Measurements from ENCODE around the gene OR2A5. TPM values are rescaled to one million over a fixed set of nuclear protein-coding genes. Genes with fewer than 3 reads are reported as not detected.

The OR2A5 gene
- polyA plus RNA-seq, 2 of the 4 experiments (the other 2 are of a cell fraction) = not detected

- H3K27ac ChIP-seq = no peak overlapping the region
- 21% methylated on average over 5 of the region's 5 CpGs for WGBS (ENCODE audit: missing lambda C conversion rate)
- no peak overlapping the region for H3K4me2 ChIP-seq
- POLR2A ChIA-PET = no interaction called here
- FAIRE-seq (no peak), ATAC-seq (no peak), DNase-seq (ENCODE audit: low read depth in 1 of 2, low spot score in 1 of 2) (no peak)
- no peaks in the 10 kb centered on the region for H3K4me1 ChIP-seq
- TF ChIP-seq HOXB13 (CRISPR knock-in tag; IDR thresholded peaks at IDR 0.05; ENCODE audit: low read depth) = no peak
- no peak for TF ChIP-seq MAFK (IDR thresholded peaks at IDR 0.05; ENCODE audit: partially characterized antibody)
- no peak for TF ChIP-seq EHMT2 (IDR thresholded peaks at IDR 0.05; ENCODE audit: low read depth)
- no peak overlapping the region for H3K4me3 ChIP-seq
- H3K9me3 ChIP-seq = no peaks in the 10 kb centered on the region
- CTCF ChIA-PET = interaction anchor here (1.3 to 1.8 kb wide), 3 partner anchors 9 to 130 kb away, joined by 3 to 4 read pairs (median 4); partner anchors contain the start of gene TCAF1
Observed at GRCh38 chr7:144032516-144032915, 16.2 kb upstream of the OR2A5 start.

DNA sequence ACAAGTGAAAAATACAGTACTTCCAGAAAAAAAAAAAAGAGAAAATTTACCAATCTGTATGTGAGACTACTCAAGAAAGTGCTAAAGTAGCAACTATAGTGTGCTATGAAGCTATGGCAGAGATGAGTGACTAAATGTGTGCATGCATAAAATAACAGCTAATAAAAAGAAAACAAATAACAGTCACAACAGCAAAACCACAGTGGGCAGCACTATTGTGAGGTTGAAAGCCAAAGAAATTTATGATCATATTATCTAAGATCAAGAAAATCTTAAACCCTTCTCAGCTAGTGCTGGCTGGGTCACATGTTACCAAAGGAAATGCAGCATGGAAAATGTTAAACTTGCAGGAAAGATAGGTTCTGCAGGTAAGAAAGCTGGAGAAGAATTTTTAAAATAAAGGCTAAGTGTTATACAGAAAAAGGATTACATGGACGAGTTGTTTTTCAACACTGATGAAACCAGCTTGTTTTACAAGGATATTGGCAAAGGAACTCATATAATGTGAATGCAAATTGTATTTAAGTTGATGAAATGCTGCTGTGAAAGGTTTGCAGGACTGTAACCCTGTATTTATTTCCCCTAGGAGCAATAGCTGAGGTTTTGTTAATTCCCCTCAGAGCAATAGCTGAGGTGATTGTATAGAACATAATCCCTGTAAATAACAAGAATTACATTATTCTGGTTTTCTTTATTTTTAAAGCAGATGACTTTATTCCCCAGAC, 15.6 kb upstream of the OR2A5 start:
- ATAC-seq (no peak), FAIRE-seq (no peak), DNase-seq (ENCODE audit: low read depth in 1 of 2, low spot score in 1 of 2) (no peak)
- Histone ChIP-seq H3K9me3 (no peaks in the 10 kb centered on the region), H3K4me2 (no peak overlapping the region), H3K4me3 (no peak overlapping the region), H3K4me1 (no peaks in the 10 kb centered on the region), H3K27ac (no peak overlapping the region)
- ChIA-PET CTCF (interaction anchor here (1.3 to 1.8 kb wide), 3 partner anchors 8 to 131 kb away, joined by 3 to 4 read pairs (median 4); partner anchors contain the start of gene TCAF1), POLR2A (no interaction called here)
- 2% methylated on average over 1 of the region's 1 CpG for WGBS (ENCODE audit: missing lambda C conversion rate)
- TF ChIP-seq PHF8 (IDR thresholded peaks at IDR 0.05; ENCODE audit: borderline replicate concordance, low read depth) (no peak), BHLHE40 (IDR thresholded peaks at IDR 0.05; ENCODE audit: low read depth, low read length) (no peak), HOXB13 (CRISPR knock-in tag; IDR thresholded peaks at IDR 0.05; ENCODE audit: low read depth) (no peak), NFE2L2 (conservative IDR thresholded peaks at IDR 0.05; ENCODE audit: low read length) (no peak), ELK1 (IDR thresholded peaks at IDR 0.05; ENCODE audit: low read depth, low read length) (no peak), JUNB (IDR thresholded peaks at IDR 0.05) (no peak), RNF2 (IDR thresholded peaks at IDR 0.05; ENCODE audit: borderline replicate concordance, low read depth) (no peak), KDM1A (IDR thresholded peaks at IDR 0.05; ENCODE audit: low read depth) (no peak), HEYL (CRISPR knock-in tag; IDR thresholded peaks at IDR 0.05) (no peak), CEBPB (IDR thresholded peaks at IDR 0.05) (no peak)
- TF ChIP-seq, protein P1, sequence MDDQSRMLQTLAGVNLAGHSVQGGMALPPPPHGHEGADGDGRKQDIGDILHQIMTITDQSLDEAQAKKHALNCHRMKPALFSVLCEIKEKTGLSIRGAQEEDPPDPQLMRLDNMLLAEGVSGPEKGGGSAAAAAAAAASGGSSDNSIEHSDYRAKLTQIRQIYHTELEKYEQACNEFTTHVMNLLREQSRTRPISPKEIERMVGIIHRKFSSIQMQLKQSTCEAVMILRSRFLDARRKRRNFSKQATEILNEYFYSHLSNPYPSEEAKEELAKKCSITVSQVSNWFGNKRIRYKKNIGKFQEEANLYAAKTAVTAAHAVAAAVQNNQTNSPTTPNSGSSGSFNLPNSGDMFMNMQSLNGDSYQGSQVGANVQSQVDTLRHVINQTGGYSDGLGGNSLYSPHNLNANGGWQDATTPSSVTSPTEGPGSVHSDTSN (IDR thresholded peaks at IDR 0.05) = no peak
- TF ChIP-seq, protein P2, sequence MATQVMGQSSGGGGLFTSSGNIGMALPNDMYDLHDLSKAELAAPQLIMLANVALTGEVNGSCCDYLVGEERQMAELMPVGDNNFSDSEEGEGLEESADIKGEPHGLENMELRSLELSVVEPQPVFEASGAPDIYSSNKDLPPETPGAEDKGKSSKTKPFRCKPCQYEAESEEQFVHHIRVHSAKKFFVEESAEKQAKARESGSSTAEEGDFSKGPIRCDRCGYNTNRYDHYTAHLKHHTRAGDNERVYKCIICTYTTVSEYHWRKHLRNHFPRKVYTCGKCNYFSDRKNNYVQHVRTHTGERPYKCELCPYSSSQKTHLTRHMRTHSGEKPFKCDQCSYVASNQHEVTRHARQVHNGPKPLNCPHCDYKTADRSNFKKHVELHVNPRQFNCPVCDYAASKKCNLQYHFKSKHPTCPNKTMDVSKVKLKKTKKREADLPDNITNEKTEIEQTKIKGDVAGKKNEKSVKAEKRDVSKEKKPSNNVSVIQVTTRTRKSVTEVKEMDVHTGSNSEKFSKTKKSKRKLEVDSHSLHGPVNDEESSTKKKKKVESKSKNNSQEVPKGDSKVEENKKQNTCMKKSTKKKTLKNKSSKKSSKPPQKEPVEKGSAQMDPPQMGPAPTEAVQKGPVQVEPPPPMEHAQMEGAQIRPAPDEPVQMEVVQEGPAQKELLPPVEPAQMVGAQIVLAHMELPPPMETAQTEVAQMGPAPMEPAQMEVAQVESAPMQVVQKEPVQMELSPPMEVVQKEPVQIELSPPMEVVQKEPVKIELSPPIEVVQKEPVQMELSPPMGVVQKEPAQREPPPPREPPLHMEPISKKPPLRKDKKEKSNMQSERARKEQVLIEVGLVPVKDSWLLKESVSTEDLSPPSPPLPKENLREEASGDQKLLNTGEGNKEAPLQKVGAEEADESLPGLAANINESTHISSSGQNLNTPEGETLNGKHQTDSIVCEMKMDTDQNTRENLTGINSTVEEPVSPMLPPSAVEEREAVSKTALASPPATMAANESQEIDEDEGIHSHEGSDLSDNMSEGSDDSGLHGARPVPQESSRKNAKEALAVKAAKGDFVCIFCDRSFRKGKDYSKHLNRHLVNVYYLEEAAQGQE (IDR thresholded peaks at IDR 0.05) = no peak

DNA sequence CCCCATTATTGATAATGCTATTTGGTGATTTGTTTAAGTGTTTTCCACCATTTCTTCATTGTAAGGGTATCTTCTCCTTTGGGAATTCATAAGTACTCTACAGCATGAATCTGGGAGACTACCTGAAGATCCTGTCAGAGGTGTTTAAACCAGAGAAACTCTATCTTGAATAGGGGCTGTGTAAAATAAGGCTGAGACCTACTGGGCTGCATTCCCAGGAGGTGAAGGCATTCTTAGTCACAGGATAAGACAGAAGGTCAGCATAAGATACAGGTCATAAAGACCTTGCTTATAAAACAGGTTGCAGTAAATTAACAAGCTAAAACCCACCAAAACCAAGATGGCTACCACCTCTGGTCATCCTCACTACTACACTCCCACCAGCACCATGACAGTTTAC, 13.4 kb upstream of the OR2A5 start:
- FAIRE-seq (no peak), ATAC-seq (no peak), DNase-seq (ENCODE audit: low read depth in 1 of 2, low spot score in 1 of 2) (no peak)
- ChIA-PET POLR2A (no interaction called here), CTCF (no interaction called here)
- H3K9me3 ChIP-seq = no peaks in the 10 kb centered on the region
- no peak overlapping the region for H3K27ac ChIP-seq
- no peak overlapping the region for H3K4me2 ChIP-seq
- H3K4me3 ChIP-seq = no peak overlapping the region
- no peaks in the 10 kb centered on the region for H3K4me1 ChIP-seq
- no peak for TF ChIP-seq BCL3 (IDR thresholded peaks at IDR 0.05)
- no peak for TF ChIP-seq SMC3 (IDR thresholded peaks at IDR 0.05)
- TF ChIP-seq KDM5A (IDR thresholded peaks at IDR 0.05) = no peak
- no peak for TF ChIP-seq ELK1 (IDR thresholded peaks at IDR 0.05; ENCODE audit: low read depth, low read length)
- no peak for TF ChIP-seq RAD21 (conservative IDR thresholded peaks at IDR 0.05 in 1 of 2, IDR thresholded peaks at IDR 0.05 in 1 of 2)
- TF ChIP-seq ZSCAN20 (CRISPR knock-in tag; IDR thresholded peaks at IDR 0.05) = no peak
- TF ChIP-seq EHMT2 (IDR thresholded peaks at IDR 0.05; ENCODE audit: low read depth) = no peak
- no peak for TF ChIP-seq BHLHE40 (IDR thresholded peaks at IDR 0.05; ENCODE audit: low read depth, low read length)
- no peak for TF ChIP-seq ZNF302 (CRISPR knock-in tag; IDR thresholded peaks at IDR 0.05)
- no peak for TF ChIP-seq HEYL (CRISPR knock-in tag; IDR thresholded peaks at IDR 0.05)
- no peak for TF ChIP-seq ZFP36 (IDR thresholded peaks at IDR 0.05; ENCODE audit: borderline replicate concordance, partially characterized antibody)
- TF ChIP-seq RFX5 (IDR thresholded peaks at IDR 0.05) = no peak
- TF ChIP-seq JUN (IDR thresholded peaks at IDR 0.05) = no peak
- no peak for TF ChIP-seq ESRRA (IDR thresholded peaks at IDR 0.05; ENCODE audit: borderline replicate concordance, low read length)
- no peak for TF ChIP-seq RCOR1 (IDR thresholded peaks at IDR 0.05; ENCODE audit: low read depth, low read length)

All from A549 (cell line).